HEK293T (cell line): Measurements from ENCODE around the gene NUDT2.
"Not testable (repeated sequence)": the region's sequence is repeated elsewhere in the genome, so short reads cannot be mapped to it uniquely, and the experiment has no call there.

Experiments
- CTCF ChIA-PET: fragments of 350-600 bp; formaldehyde crosslinking; extraction: SDS; loops from one replicate; lab custom pipeline; 2021; ENCODE audit warnings: antibody characterized with exemption, inconsistent platforms; lab: Yijun Ruan, JAX
- POLR2A ChIA-PET: fragments of 350-600 bp; formaldehyde crosslinking; extraction: SDS; loops from one replicate; lab custom pipeline; 2020; ENCODE audit warnings: antibody characterized with exemption, inconsistent platforms; lab: Yijun Ruan, JAX
- DNase-seq: peaks from one replicate; pipeline ENCODE4 v3.0.0; 2012; ENCODE audit warnings: mixed read lengths; ENCODE audit errors: extremely low spot score
- ARNT ChIP-seq: fragments of 450-650 bp; IDR thresholded peaks from 2 replicates; pipeline ENCODE4 v1.6.1; 2017; ENCODE audit warnings: mild to moderate bottlenecking
- BHLHE40 ChIP-seq: fragments of 450-650 bp; IDR thresholded peaks from 2 replicates; pipeline ENCODE4 v1.6.1; 2016; ENCODE audit warnings: mild to moderate bottlenecking, moderate library complexity, borderline replicate concordance
- CTBP1 ChIP-seq: fragments of 450-650 bp; IDR thresholded peaks from 2 replicates; pipeline ENCODE4 v1.6.1; 2016; ENCODE audit warnings: borderline replicate concordance
- ELF4 ChIP-seq: fragments of 450-650 bp; IDR thresholded peaks from 2 replicates; pipeline ENCODE4 v1.6.1; 2017; ENCODE audit warnings: antibody characterized with exemption
- FOXA1 ChIP-seq: fragments of 450-650 bp; IDR thresholded peaks from 2 replicates; pipeline ENCODE4 v1.6.1; 2016; ENCODE audit warnings: mild to moderate bottlenecking
- FOXK2 ChIP-seq: fragments of 450-650 bp; IDR thresholded peaks from 2 replicates; pipeline ENCODE4 v1.6.1; 2016; ENCODE audit warnings: mild to moderate bottlenecking
- FOXM1 ChIP-seq: fragments of 450-650 bp; IDR thresholded peaks from 2 replicates; pipeline ENCODE4 v1.6.1; 2017; ENCODE audit warnings: mild to moderate bottlenecking, borderline replicate concordance
- HDGF ChIP-seq: fragments of 450-650 bp; IDR thresholded peaks from 2 replicates; pipeline ENCODE4 v1.6.1; 2017; ENCODE audit warnings: antibody characterized with exemption, borderline replicate concordance
- L3MBTL2 ChIP-seq: fragments of 450-650 bp; conservative IDR thresholded peaks from 2 replicates; pipeline ENCODE4 v1.6.1; 2016; ENCODE audit warnings: mild to moderate bottlenecking
- LEF1 ChIP-seq: fragments of 450-650 bp; IDR thresholded peaks from 2 replicates; pipeline ENCODE4 v1.6.1; 2017; ENCODE audit warnings: mild to moderate bottlenecking, borderline replicate concordance
- NFRKB ChIP-seq: fragments of 450-650 bp; IDR thresholded peaks from 2 replicates; pipeline ENCODE4 v1.6.1; 2016; ENCODE audit warnings: mild to moderate bottlenecking, moderate library complexity
- SP1 ChIP-seq: fragments of 450-650 bp; IDR thresholded peaks from 2 replicates; pipeline ENCODE4 v1.6.1; 2017
- SUZ12 ChIP-seq: fragments of 450-650 bp; IDR thresholded peaks from 2 replicates; pipeline ENCODE4 v1.6.1; 2016; ENCODE audit warnings: mild to moderate bottlenecking
- TARDBP ChIP-seq: fragments of 450-650 bp; IDR thresholded peaks from 2 replicates; pipeline ENCODE4 v1.6.1; 2016
- ZNF384 ChIP-seq: fragments of 450-650 bp; IDR thresholded peaks from 2 replicates; pipeline ENCODE4 v1.6.1; 2016
- TF ChIP-seq, protein P1 (sequence below): fragments of 450-650 bp; IDR thresholded peaks from 2 replicates; pipeline ENCODE4 v1.6.1; 2016

Gene NUDT2

DNA sequence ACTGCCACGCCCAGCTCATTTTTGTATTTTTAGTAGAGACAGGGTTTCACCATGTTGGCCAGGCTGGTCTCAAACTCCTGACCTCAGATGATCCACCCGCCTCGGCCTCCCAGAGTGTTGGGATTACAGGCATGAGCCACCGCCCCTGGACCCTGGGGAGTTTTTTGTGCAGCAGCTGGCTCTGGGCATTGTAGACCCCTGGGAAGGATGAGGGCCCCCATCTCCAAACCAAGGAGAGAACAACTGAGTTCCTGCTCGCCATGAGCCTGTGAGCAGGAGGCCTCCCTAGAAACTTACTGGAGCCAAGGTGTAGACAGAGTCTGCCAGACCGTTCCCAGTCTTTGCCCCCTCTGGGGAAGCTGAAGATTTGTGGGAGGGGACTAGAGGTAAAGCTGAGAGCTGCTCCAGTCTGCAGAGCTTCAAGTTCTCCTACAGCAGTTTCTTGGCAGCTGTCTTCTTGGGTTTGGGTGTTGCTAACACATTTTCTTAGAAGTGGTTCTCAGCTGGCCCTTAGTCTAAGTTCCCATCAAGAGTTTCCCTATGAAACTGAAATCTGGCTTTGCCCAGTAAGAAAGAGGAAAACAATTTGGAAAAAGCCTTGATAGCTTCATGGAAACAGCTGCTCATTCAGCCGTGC lies 12.4 kb downstream of the NUDT2 start:
- no peak for DNase-seq
- ChIA-PET CTCF (no interaction called here), POLR2A (no interaction called here)
- TF ChIP-seq CTBP1: no peak
- TF ChIP-seq FOXM1: no peak
- TF ChIP-seq ZNF384: no peak
- no peak for TF ChIP-seq LEF1
- no peak for TF ChIP-seq FOXK2
- TF ChIP-seq, protein P1, sequence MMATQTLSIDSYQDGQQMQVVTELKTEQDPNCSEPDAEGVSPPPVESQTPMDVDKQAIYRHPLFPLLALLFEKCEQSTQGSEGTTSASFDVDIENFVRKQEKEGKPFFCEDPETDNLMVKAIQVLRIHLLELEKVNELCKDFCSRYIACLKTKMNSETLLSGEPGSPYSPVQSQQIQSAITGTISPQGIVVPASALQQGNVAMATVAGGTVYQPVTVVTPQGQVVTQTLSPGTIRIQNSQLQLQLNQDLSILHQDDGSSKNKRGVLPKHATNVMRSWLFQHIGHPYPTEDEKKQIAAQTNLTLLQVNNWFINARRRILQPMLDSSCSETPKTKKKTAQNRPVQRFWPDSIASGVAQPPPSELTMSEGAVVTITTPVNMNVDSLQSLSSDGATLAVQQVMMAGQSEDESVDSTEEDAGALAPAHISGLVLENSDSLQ: no peak
- TF ChIP-seq ELF4: no peak
- no peak for TF ChIP-seq SP1
- TF ChIP-seq NFRKB: no peak
- no peak for TF ChIP-seq SUZ12
- TF ChIP-seq TARDBP: no peak
- no peak for TF ChIP-seq HDGF
- TF ChIP-seq FOXA1: no peak
- TF ChIP-seq L3MBTL2: no peak
- no peak for TF ChIP-seq ARNT
- TF ChIP-seq BHLHE40: no peak

DNA sequence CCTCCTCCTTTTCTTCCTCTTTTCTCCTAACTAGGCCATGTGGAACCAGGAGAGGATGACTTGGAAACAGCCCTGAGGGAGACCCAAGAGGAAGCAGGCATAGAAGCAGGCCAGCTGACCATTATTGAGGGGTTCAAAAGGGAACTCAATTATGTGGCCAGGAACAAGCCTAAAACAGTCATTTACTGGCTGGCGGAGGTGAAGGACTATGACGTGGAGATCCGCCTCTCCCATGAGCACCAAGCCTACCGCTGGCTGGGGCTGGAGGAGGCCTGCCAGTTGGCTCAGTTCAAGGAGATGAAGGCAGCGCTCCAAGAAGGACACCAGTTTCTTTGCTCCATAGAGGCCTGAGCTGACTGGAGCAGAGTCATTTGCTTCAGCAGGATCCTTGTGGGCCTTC lies 13.7 kb downstream of the NUDT2 start:
- TF ChIP-seq SP1 (no peak), FOXK2 (no peak), CTBP1 (no peak), HDGF (no peak), LEF1 (no peak), FOXM1 (no peak), SUZ12 (no peak)
- ChIA-PET CTCF (no interaction called here), POLR2A (no interaction called here)
- no peak for DNase-seq

DNA sequence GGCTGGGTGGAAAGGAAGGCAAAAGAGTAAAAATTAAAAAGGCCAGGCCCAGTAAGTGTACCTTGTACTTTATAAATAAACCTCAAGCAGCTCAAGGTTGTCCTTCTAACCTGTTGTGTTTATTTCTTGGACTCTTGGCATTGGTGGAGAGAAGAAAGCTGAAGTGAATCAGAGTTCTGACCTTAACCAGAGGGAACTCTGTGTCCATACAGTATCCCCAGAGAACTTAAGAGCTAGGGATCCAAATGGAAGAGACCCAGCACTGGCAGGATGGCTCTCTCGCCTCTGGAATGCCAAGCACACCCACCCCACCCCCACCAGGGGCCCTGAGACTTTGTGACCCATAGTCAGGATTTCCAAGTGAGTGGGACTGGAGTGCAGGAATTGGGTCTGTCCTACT lies 14.2 kb downstream of the NUDT2 start:
- ChIA-PET CTCF (no interaction called here), POLR2A (no interaction called here)
- no peak for DNase-seq
- TF ChIP-seq LEF1 (no peak), BHLHE40 (no peak), SP1 (no peak), SUZ12 (no peak), ZNF384 (no peak), NFRKB (no peak), HDGF (no peak), ELF4 (no peak), FOXM1 (no peak), FOXK2 (no peak), L3MBTL2 (no peak), FOXA1 (no peak), CTBP1 (no peak), TARDBP (no peak), ARNT (no peak)
- TF ChIP-seq, protein P1: no peak

DNA sequence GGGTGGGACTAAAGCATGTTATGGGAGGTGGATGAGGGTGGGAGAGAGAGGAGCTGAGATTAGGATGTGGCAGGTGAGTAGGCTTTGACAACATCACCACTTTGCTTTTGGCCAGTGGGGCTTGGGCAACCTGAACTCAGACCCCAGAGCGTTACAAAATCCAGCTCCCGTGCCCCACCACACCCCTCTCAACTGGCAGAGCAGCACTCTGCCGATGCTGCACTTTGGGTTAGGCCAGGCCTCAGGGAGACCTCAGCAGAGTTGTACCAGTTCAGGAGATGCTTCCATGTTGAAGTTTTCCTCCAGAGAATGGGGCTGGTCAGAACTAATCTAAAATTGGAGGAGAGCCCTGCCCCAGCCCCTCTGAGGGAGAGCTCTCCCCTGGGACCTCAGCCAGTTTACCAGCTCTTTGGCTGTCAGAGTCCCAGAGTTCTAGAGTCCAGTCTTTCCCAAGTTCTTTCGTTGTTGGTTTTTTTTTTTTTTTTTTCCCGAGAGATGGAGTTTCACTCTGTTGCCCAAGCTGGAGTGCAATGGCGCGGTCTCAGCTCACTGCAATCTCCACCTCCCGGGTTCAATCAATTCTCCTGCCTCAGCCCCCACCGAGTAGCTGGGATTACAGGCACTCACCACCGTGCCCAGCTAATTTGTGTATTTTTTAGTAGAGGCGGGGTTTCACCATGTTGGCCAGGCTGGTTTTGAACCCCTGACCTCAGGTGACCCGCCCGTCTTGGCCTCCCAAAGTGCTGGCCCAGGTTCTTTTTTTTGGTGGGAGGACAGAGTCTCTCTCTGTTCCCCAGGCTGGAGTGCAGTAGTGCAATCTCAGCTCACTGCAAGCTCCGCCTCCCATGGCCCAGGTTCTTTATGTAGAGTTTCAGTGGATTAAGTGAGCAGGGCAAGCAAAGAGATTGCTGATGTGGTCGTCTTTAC lies 17.8 kb downstream of the NUDT2 start:
- ChIA-PET POLR2A (no interaction called here), CTCF (no interaction called here)

DNA sequence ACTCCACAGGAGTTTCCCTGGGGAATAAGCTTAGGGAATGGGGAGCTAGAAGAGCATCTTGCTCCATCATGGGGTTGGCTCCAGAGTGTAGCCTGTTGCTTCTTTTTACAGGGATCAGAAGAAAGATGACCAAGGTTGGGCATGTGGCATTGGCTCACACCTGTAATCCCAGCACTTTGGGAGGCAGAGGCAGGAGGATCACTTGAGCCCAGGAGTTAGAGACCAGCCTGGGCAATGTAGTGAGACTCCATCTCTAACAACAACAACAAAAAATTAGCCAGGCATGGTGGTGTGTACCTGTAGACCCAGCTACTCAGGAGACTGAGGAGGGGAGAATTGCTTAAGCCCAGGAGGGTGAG lies 18.4 kb downstream of the NUDT2 start:
- no peak for DNase-seq
- POLR2A ChIA-PET: no interaction called here
- CTCF ChIA-PET: no interaction called here
- no peak for TF ChIP-seq ELF4

More for the DNA sequence above, 17.8 kb downstream of the NUDT2 start:
- TF ChIP-seq TARDBP (no peak), NFRKB (no peak), ELF4 (no peak), BHLHE40 (no peak)
- no peak for DNase-seq

DNA sequence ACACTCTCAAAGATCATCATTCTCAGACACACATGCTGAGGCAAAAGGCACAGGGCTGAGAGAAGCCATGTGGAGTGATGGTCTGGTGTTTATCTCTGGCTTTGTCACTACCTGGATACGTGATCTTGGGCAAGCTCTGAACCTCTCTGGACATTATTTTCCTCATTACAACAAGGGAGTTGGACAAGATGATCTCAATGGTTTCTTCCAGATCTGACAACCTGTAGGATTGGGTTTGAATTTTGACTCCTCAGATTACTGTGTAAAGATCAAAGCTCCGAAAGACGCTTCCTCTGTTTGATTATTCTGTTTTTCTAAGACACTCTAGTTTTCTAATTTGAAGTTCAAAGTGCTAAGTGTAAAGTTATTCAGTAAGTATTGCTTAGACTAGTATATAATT lies 20.0 kb downstream of the NUDT2 start:
- TF ChIP-seq SP1 (no peak), CTBP1 (no peak), TARDBP (no peak), ELF4 (no peak), SUZ12 (no peak), FOXK2 (no peak), L3MBTL2 (no peak), BHLHE40 (no peak), NFRKB (no peak)
- TF ChIP-seq, protein P1: no peak
- ChIA-PET POLR2A (interaction anchor here (0.6 kb wide), 1 partner anchor 13 kb away, joined by 3 read pairs; no protein-coding TSS in a partner anchor), CTCF (interaction anchor here (0.6 kb wide), 1 partner anchor 114 kb away, joined by 3 read pairs; no protein-coding TSS in a partner anchor)
- no peak for DNase-seq

DNA sequence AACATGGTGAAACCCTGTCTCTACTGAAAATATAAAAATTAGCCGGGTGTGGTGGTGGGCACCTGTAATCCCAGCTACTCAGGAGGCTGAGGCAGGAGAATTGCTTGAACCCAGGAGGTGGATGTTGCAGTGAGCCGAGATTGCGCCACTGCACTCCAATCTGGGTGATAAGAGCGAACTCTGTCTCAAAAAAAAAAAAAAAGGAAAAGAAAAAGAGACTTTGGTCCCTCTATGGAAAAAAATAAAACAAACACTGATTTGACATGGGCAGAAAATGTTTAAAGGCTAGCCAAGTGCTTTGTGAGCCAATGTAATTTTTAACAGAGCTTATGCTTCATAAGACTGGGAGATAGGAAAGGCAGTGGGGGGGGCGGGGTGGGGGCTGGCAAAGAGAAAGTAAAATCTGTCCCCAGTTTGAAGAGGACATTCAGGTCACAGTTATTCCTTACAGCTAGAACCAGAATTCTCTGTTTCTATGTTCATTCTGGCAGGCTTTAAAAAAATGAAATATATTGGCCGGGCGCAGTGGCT lies 22.8 kb downstream of the NUDT2 start:
- CTCF ChIA-PET, DNase-seq, POLR2A ChIA-PET: not testable (repeated sequence)

DNA sequence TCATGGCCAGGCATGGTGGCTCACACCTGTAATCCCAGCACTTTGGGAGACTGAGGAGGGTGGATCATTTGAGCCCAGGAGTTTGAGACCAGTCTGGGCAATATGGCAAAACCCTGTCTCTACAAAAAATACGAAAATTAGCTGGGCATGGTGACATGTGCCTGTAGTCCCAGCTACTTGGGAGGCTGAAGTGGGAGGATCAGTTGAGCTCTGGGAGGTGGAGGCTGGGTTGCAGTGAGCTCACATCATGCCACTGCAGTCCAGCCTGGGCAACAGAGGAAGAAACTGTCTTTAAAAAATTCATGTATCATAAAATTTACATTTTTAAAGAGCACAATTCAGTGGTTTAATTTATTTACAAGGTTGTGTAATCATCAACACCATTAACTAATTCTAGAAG lies 23.6 kb downstream of the NUDT2 start:
- CTCF ChIA-PET, DNase-seq, POLR2A ChIA-PET: not testable (repeated sequence)
